ENCODE data around the gene C16orf95. TPM values are rescaled to one million over a fixed set of nuclear protein-coding genes. Genes with fewer than 3 reads are reported as not detected.

C16orf95 gene
- total and polyA plus RNA-seq, 2 experiments from 2014 or later, result 4.7 to 6.6 TPM

DNA sequence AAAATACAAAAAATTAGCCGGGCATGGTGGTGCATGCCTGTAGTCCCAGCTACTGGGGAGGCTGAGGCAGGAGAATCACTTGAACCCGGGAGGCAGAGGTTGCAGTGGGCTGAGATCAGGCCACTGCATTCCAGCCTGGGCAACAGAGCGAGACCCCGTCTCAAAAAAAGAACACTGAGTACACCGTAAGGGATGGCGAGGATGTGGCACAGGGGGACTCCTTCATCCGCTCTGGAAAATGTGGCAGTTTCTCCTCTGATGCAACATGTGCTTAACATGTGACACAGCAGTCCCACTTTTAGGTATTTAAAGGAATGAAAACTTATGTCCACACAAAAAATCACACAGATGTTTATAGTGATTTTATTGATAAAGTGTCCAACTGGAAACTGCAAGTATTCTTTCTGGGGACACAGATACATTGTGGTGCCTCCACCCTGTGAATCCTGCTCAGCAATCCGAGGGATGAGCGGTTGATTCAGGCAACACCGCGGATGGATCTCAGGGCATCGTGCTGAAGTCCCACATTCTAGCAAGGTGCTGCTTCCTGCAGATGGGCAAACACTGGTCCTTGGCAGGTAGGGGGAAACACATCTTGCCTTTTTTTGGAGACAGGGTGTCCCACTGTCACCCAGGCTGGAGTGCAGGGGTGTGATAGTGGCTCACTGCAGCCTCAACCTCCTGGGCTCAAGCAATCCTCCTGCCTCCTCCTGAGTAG is 3.5 kb upstream of the C16orf95 start:
- no peaks in the 10 kb centered on the region for H3K4me1 ChIP-seq (ENCODE audit: insufficient read depth)
- H3K4me3 ChIP-seq, result no peak overlapping the region
- no peak overlapping the region for H3K27ac ChIP-seq
- H3K36me3 ChIP-seq (replicated peaks; ENCODE audit: insufficient read depth, low read depth), result no peaks in the 10 kb centered on the region
- H2AFZ ChIP-seq, result no peak overlapping the region
- DNase-seq (ENCODE audit: low spot score), result no peak
- H3K79me2 ChIP-seq, result peaks cover 21% of the 10 kb centered on the region
- H3K9me2 ChIP-seq (replicated peaks; ENCODE audit: insufficient read depth), result no peaks in the 10 kb centered on the region
- no peak for TF ChIP-seq EZH2 (IDR thresholded peaks at IDR 0.05; ENCODE audit: borderline replicate concordance)
- no peak for TF ChIP-seq CTCF (IDR thresholded peaks at IDR 0.05; ENCODE audit: poor library complexity)
- TF ChIP-seq EZH2phosphoT487 (IDR thresholded peaks at IDR 0.05; ENCODE audit: low read depth, severe bottlenecking, unreplicated experiment), result no peak
- H3K9me3 ChIP-seq (ENCODE audit: low read depth), result no peaks in the 10 kb centered on the region
- H4K20me1 ChIP-seq (ENCODE audit: insufficient read depth, poor library complexity, severe bottlenecking), result no peaks in the 10 kb centered on the region
- H3K27me3 ChIP-seq, result no peaks in the 10 kb centered on the region
- H3K4me2 ChIP-seq, result no peak overlapping the region
- WGBS (ENCODE audit: low lambda C conversion rate, missing lambda C conversion rate), result 94% methylated on average over 12 of the region's 12 CpGs

DNA sequence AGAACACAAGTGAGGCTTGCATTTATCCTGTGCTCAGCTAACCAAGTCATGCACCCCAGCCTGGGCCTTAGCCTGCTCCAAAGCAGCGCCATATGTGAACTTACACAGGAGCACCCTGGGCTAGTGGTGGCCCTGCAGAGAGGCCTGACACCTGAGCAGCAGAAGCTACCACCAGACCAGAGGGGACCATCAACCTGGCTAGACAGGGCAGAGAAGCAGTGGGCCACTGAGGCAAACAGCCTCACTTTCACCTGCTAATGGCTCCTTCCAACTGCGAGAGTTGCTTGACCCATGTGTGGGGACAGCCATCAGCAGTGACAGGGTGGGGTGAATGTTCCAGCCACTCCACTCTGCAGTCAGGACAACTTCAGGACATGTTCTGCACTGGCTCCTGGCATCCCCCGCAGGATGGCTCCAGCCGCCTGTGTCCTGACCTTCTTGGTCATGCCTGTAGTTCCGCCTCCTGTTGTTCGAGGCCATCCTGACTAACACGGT is 2.9 kb upstream of the C16orf95 start:
- Histone ChIP-seq H3K27me3 (no peaks in the 10 kb centered on the region), H4K20me1 (ENCODE audit: insufficient read depth, poor library complexity, severe bottlenecking) (no peaks in the 10 kb centered on the region), H3K9me2 (replicated peaks; ENCODE audit: insufficient read depth) (no peaks in the 10 kb centered on the region), H3K36me3 (replicated peaks; ENCODE audit: insufficient read depth, low read depth) (no peaks in the 10 kb centered on the region), H3K4me2 (no peak overlapping the region), H3K4me3 (no peak overlapping the region), H2AFZ (no peak overlapping the region), H3K4me1 (ENCODE audit: insufficient read depth) (no peaks in the 10 kb centered on the region), H3K79me2 (peaks cover 21% of the 10 kb centered on the region), H3K9me3 (ENCODE audit: low read depth) (no peaks in the 10 kb centered on the region), H3K27ac (no peak overlapping the region)
- TF ChIP-seq CTCF (IDR thresholded peaks at IDR 0.05; ENCODE audit: poor library complexity), result no peak
- TF ChIP-seq EZH2phosphoT487 (IDR thresholded peaks at IDR 0.05; ENCODE audit: low read depth, severe bottlenecking, unreplicated experiment), result no peak
- TF ChIP-seq EZH2 (IDR thresholded peaks at IDR 0.05; ENCODE audit: borderline replicate concordance), result no peak
- WGBS (ENCODE audit: low lambda C conversion rate, missing lambda C conversion rate), result 95% methylated on average over 7 of the region's 7 CpGs
- no peak for DNase-seq (ENCODE audit: low spot score)

DNA sequence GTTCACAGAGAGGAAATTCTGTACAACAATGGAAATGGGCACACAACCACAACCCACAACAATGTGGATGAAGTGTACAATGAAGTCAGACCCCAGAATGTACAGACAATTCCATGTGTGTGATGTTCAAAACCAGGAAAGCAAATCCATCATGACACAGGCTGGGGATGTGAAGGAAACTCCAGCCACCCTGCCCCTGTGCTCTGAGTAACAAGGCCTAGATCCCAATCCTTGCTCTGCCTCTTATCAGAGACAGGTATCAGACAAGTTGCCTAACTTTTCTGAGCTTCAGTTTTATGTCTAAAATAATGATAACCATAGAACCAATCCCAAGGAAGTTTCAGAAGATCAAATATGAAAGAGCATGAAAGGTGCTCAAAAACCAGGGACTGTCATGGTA is 1.8 kb upstream of the C16orf95 start:
- Histone ChIP-seq H3K36me3 (replicated peaks; ENCODE audit: insufficient read depth, low read depth) (no peaks in the 10 kb centered on the region), H3K4me1 (ENCODE audit: insufficient read depth) (no peaks in the 10 kb centered on the region), H2AFZ (no peak overlapping the region), H3K9me3 (ENCODE audit: low read depth) (no peaks in the 10 kb centered on the region), H3K4me3 (no peak overlapping the region), H3K9me2 (replicated peaks; ENCODE audit: insufficient read depth) (no peaks in the 10 kb centered on the region), H3K4me2 (no peak overlapping the region), H3K27ac (no peak overlapping the region), H4K20me1 (ENCODE audit: insufficient read depth, poor library complexity, severe bottlenecking) (no peaks in the 10 kb centered on the region), H3K79me2 (peaks cover 21% of the 10 kb centered on the region), H3K27me3 (no peaks in the 10 kb centered on the region)
- no peak for TF ChIP-seq EZH2phosphoT487 (IDR thresholded peaks at IDR 0.05; ENCODE audit: low read depth, severe bottlenecking, unreplicated experiment)
- TF ChIP-seq EZH2 (IDR thresholded peaks at IDR 0.05; ENCODE audit: borderline replicate concordance), result no peak
- no peak for TF ChIP-seq CTCF (IDR thresholded peaks at IDR 0.05; ENCODE audit: poor library complexity)
- DNase-seq (ENCODE audit: low spot score), result no peak

Data from hepatocyte (in vitro differentiated cells).